Hepatocyte (in vitro differentiated cells): ENCODE measurements around the gene ARHGEF4. TPM values are rescaled to one million over a fixed set of nuclear protein-coding genes. Genes with fewer than 3 reads are reported as not detected.

ENCODE experiments used
- DNase-seq: peaks from one replicate; pipeline ENCODE4 v3.0.0-alpha.2; 2016; ENCODE audit warnings: low spot score
- H2AFZ ChIP-seq: fragments of 200-600 bp; sonication (generic); 2 replicates; pipeline ENCODE4 v1.6.0; 2016; ENCODE audit warnings: antibody characterized with exemption, mild to moderate bottlenecking
- H3K27ac ChIP-seq: fragments of 200-600 bp; sonication (generic); 2 replicates; pipeline ENCODE4 v1.5.1; 2016; ENCODE audit warnings: mild to moderate bottlenecking
- H3K27me3 ChIP-seq: fragments of 200-600 bp; sonication (generic); 2 replicates; pipeline ENCODE4 v1.6.1; 2016
- H3K36me3 ChIP-seq: fragments of 200-600 bp; sonication (generic); replicated peaks from 2 replicates; pipeline ENCODE4 v1.5.1; 2016; ENCODE audit warnings: low read depth; ENCODE audit not compliant: insufficient read depth
- H3K4me1 ChIP-seq: fragments of 200-600 bp; sonication (generic); 2 replicates; pipeline ENCODE4 v1.5.1; 2016; ENCODE audit warnings: mild to moderate bottlenecking, moderate library complexity; ENCODE audit not compliant: insufficient read depth
- H3K4me2 ChIP-seq: fragments of 200-600 bp; sonication (generic); 2 replicates; pipeline ENCODE4 v1.6.0; 2016
- H3K4me3 ChIP-seq: fragments of 200-600 bp; sonication (generic); 2 replicates; pipeline ENCODE4 v1.5.1; 2016; ENCODE audit warnings: mild to moderate bottlenecking
- H3K79me2 ChIP-seq: fragments of 200-600 bp; sonication (generic); 2 replicates; pipeline ENCODE4 v1.6.0; 2017; ENCODE audit warnings: mild to moderate bottlenecking
- H3K9me2 ChIP-seq: fragments of 200-600 bp; sonication (generic); replicated peaks from 2 replicates; pipeline ENCODE4 v1.6.0; 2017; ENCODE audit warnings: mild to moderate bottlenecking; ENCODE audit not compliant: insufficient read depth
- H3K9me3 ChIP-seq: fragments of 200-600 bp; sonication (generic); 2 replicates; pipeline ENCODE4 v1.5.1; 2016; ENCODE audit warnings: low read depth, mild to moderate bottlenecking
- H4K20me1 ChIP-seq: fragments of 200-600 bp; sonication (generic); 2 replicates; pipeline ENCODE4 v1.6.0; 2016; ENCODE audit warnings: mild to moderate bottlenecking; ENCODE audit not compliant: insufficient read depth, poor library complexity, severe bottlenecking
- EZH2 ChIP-seq: fragments of 200-600 bp; sonication (generic); IDR thresholded peaks from 2 replicates; pipeline ENCODE4 v1.6.1; 2016; ENCODE audit warnings: antibody characterized with exemption, mild to moderate bottlenecking, borderline replicate concordance
- EZH2phosphoT487 ChIP-seq: fragments of 200-600 bp; sonication (generic); IDR thresholded peaks from one replicate; pipeline ENCODE4 v1.6.1; 2018; ENCODE audit warnings: antibody characterized with exemption, mild to moderate bottlenecking, low read depth, moderate library complexity; ENCODE audit not compliant: unreplicated experiment, severe bottlenecking
- WGBS: methylation state at CpG from one replicate; pipeline ENCODE4 v1.1.6; 2016; ENCODE audit warnings: low lambda C conversion rate; ENCODE audit errors: missing lambda C conversion rate; 5-methylcytosine and 5-hydroxymethylcytosine counted together
- polyA plus RNA-seq: library from polyadenylated mRNA; unstranded; fragments of >200 nt; fragmentation: Nextera tagmentation; extraction: Ambion mirVana; gene quantifications from 2 replicates; pipeline ENCODE4 v1.2.1, GENCODE V29; 2016
- total RNA-seq: library from RNA; depleted of rRNA; stranded (reverse); fragments of >200 nt; gene quantifications from 2 replicates; pipeline ENCODE4 v1.2.3, GENCODE V29; 2014
- TF ChIP-seq, protein P1 (sequence below): fragments of 200-600 bp; sonication (generic); IDR thresholded peaks from 2 replicates; pipeline ENCODE4 v1.5.1; 2016; ENCODE audit warnings: antibody characterized with exemption, mild to moderate bottlenecking; ENCODE audit not compliant: poor library complexity

The ARHGEF4 gene
- total and polyA plus RNA-seq, 2 experiments from 2014 or later, result 11.2 to 15.8 TPM

- no peaks in the 10 kb centered on the region for H3K9me2 ChIP-seq
- H3K27ac ChIP-seq, result no peak overlapping the region
- 96% methylated on average over 17 of the region's 24 CpGs for WGBS
- peaks cover 6% of the 10 kb centered on the region for H4K20me1 ChIP-seq
- H3K9me3 ChIP-seq, result no peaks in the 10 kb centered on the region
- no peak overlapping the region for H3K4me3 ChIP-seq
- H3K4me1 ChIP-seq, result no peaks in the 10 kb centered on the region
- H3K27me3 ChIP-seq, result no peaks in the 10 kb centered on the region
- no peak overlapping the region for H3K4me2 ChIP-seq
- DNase-seq, result no peak
- TF ChIP-seq EZH2phosphoT487 (no peak), EZH2 (no peak)
- TF ChIP-seq, protein P1, sequence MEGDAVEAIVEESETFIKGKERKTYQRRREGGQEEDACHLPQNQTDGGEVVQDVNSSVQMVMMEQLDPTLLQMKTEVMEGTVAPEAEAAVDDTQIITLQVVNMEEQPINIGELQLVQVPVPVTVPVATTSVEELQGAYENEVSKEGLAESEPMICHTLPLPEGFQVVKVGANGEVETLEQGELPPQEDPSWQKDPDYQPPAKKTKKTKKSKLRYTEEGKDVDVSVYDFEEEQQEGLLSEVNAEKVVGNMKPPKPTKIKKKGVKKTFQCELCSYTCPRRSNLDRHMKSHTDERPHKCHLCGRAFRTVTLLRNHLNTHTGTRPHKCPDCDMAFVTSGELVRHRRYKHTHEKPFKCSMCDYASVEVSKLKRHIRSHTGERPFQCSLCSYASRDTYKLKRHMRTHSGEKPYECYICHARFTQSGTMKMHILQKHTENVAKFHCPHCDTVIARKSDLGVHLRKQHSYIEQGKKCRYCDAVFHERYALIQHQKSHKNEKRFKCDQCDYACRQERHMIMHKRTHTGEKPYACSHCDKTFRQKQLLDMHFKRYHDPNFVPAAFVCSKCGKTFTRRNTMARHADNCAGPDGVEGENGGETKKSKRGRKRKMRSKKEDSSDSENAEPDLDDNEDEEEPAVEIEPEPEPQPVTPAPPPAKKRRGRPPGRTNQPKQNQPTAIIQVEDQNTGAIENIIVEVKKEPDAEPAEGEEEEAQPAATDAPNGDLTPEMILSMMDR, result no peak
- H3K79me2 ChIP-seq, result no peaks in the 10 kb centered on the region
- no peaks in the 10 kb centered on the region for H3K36me3 ChIP-seq
- H2AFZ ChIP-seq, result no peak overlapping the region
Observed at GRCh38 chr2:131044075-131044756, 207.5 kb downstream of the ARHGEF4 start.

GRCh38 chr2:131044757-131045150, 208.0 kb downstream of the ARHGEF4 start:
- H3K4me1 ChIP-seq, result no peaks in the 10 kb centered on the region
- no peaks in the 10 kb centered on the region for H3K9me2 ChIP-seq
- TF ChIP-seq EZH2phosphoT487, result no peak
- no peak for TF ChIP-seq EZH2
- TF ChIP-seq, protein P1, result no peak
- peaks cover 8% of the 10 kb centered on the region for H4K20me1 ChIP-seq
- no peak overlapping the region for H3K27ac ChIP-seq
- no peaks in the 10 kb centered on the region for H3K79me2 ChIP-seq
- no peak for DNase-seq
- no peak overlapping the region for H3K4me3 ChIP-seq
- no peak overlapping the region for H2AFZ ChIP-seq
- WGBS, result 96% methylated on average over 11 of the region's 11 CpGs
- H3K27me3 ChIP-seq, result no peaks in the 10 kb centered on the region
- H3K9me3 ChIP-seq, result no peaks in the 10 kb centered on the region
- H3K36me3 ChIP-seq, result no peaks in the 10 kb centered on the region
- H3K4me2 ChIP-seq, result no peak overlapping the region

DNA sequence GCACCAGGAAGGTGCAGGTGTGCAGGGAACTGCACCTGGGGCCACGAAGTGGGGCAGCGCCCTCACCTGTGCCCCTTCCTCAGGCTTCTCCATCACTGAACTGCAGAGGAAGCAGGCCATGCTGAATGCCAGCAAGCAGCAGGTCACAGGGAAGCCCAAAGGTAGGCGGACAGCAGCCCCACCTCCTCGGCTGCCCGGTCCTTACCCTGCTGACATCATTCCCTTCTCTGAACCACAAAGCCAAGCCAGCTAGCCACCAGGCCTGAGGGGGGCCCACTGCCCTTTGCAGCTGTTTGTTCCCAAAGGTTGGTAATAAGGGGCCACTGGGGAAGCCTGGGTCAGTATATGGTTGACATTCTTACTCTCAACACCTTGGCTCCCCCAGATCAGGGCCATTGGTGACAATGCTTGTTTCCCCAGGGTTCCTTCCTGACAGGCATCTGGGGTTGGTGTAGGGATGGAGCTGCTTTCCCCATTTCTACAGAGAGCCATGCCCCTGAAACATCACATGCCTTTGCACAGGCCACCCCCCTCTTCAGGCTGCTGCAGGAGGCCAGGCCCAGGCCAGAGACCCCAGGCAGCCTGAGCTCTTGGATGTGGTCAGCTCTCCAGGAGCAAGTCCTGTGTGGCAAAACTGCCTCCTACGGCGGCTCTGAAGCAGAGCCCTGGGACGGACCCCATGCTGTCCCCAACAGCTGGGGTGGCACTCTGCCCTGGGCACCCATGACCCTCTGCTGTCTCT, 208.7 kb downstream of the ARHGEF4 start:
- 95% methylated on average over 8 of the region's 8 CpGs for WGBS
- Histone ChIP-seq H3K9me2 (no peaks in the 10 kb centered on the region), H3K36me3 (no peaks in the 10 kb centered on the region)

More for the DNA sequence above, 208.7 kb downstream of the ARHGEF4 start:
- Histone ChIP-seq H3K79me2 (no peaks in the 10 kb centered on the region), H3K4me2 (no peak overlapping the region), H3K4me1 (no peaks in the 10 kb centered on the region), H2AFZ (no peak overlapping the region), H4K20me1 (peaks cover 12% of the 10 kb centered on the region), H3K27me3 (no peaks in the 10 kb centered on the region), H3K27ac (no peak overlapping the region), H3K4me3 (no peak overlapping the region), H3K9me3 (no peaks in the 10 kb centered on the region)
- no peak for DNase-seq
- TF ChIP-seq, protein P1, result no peak
- TF ChIP-seq EZH2phosphoT487 (no peak), EZH2 (no peak)
